DOHH2 (cell line): Measurements from ENCODE around the gene CRYGN.

Experiments used
- H3F3A ChIP-seq: fragments of 200-600 bp; sonication (generic), shearing (Covaris generic); 2 replicates; pipeline ENCODE4 v1.6.0; 2016; ENCODE audit warnings: antibody characterized with exemption, mild to moderate bottlenecking; ENCODE audit not compliant: control insufficient read depth, insufficient read depth
- H3K27ac ChIP-seq: fragments of 200-600 bp; sonication (generic); 2 replicates; pipeline ENCODE4 v1.5.1; 2014; ENCODE audit warnings: low read depth, mild to moderate bottlenecking, low read length, moderate library complexity
- H3K27me3 ChIP-seq: fragments of 200-600 bp; sonication (generic); 2 replicates; pipeline ENCODE4 v1.6.1; 2014; ENCODE audit warnings: mild to moderate bottlenecking, low read length, mixed read lengths; ENCODE audit not compliant: control insufficient read depth
- H3K36me3 ChIP-seq: fragments of 200-600 bp; sonication (generic); 2 replicates; pipeline ENCODE4 v1.6.1; 2014; ENCODE audit warnings: mild to moderate bottlenecking, low read length, moderate library complexity, mixed read lengths; ENCODE audit not compliant: control insufficient read depth
- H3K4me1 ChIP-seq: fragments of 200-600 bp; sonication (generic); 2 replicates; pipeline ENCODE4 v1.6.1; 2014; ENCODE audit warnings: mild to moderate bottlenecking, low read length, mixed read lengths; ENCODE audit not compliant: control insufficient read depth
- H3K4me2 ChIP-seq: fragments of 200-600 bp; sonication (generic); 2 replicates; pipeline ENCODE4 v1.6.0; 2014; ENCODE audit warnings: mild to moderate bottlenecking, low read length, moderate library complexity
- H3K4me3 ChIP-seq: fragments of 200-600 bp; sonication (generic); 2 replicates; pipeline ENCODE4 v1.5.1; 2014; ENCODE audit warnings: mild to moderate bottlenecking, low read length, mixed read lengths
- H3K79me2 ChIP-seq: fragments of 200-600 bp; sonication (generic); 2 replicates; pipeline ENCODE4 v1.6.1; 2014; ENCODE audit warnings: mild to moderate bottlenecking, low read length, mixed read lengths; ENCODE audit not compliant: control insufficient read depth
- H3K9me2 ChIP-seq: fragments of 200-600 bp; sonication (generic); replicated peaks from 2 replicates; pipeline ENCODE4 v1.6.1; 2014; ENCODE audit warnings: mild to moderate bottlenecking, low read length, mixed read lengths; ENCODE audit not compliant: control insufficient read depth
- H3K9me3 ChIP-seq: fragments of 200-600 bp; sonication (generic); 2 replicates; pipeline ENCODE4 v1.6.1; 2014; ENCODE audit warnings: antibody characterized with exemption, low read length, mixed read lengths; ENCODE audit not compliant: control insufficient read depth, insufficient read depth
- H4K20me1 ChIP-seq: fragments of 200-600 bp; sonication (generic); 2 replicates; pipeline ENCODE4 v1.6.0; 2014; ENCODE audit warnings: low read depth, mild to moderate bottlenecking, antibody characterized with exemption, low read length, moderate library complexity; ENCODE audit not compliant: control insufficient read depth, insufficient read depth
- EZH2phosphoT487 ChIP-seq: fragments of 200-600 bp; sonication (generic); IDR thresholded peaks from 2 replicates; pipeline ENCODE4 v1.6.1; 2017; ENCODE audit warnings: borderline replicate concordance, mild to moderate bottlenecking, antibody characterized with exemption, low read length, moderate library complexity, mixed read lengths
- TF ChIP-seq, protein P1 (sequence below): fragments of 200-600 bp; sonication (generic); IDR thresholded peaks from one replicate; pipeline ENCODE4 v1.5.1; 2014; ENCODE audit warnings: antibody characterized with exemption, mild to moderate bottlenecking, low read depth, low read length; ENCODE audit not compliant: poor library complexity, severe bottlenecking

The CRYGN gene

DNA sequence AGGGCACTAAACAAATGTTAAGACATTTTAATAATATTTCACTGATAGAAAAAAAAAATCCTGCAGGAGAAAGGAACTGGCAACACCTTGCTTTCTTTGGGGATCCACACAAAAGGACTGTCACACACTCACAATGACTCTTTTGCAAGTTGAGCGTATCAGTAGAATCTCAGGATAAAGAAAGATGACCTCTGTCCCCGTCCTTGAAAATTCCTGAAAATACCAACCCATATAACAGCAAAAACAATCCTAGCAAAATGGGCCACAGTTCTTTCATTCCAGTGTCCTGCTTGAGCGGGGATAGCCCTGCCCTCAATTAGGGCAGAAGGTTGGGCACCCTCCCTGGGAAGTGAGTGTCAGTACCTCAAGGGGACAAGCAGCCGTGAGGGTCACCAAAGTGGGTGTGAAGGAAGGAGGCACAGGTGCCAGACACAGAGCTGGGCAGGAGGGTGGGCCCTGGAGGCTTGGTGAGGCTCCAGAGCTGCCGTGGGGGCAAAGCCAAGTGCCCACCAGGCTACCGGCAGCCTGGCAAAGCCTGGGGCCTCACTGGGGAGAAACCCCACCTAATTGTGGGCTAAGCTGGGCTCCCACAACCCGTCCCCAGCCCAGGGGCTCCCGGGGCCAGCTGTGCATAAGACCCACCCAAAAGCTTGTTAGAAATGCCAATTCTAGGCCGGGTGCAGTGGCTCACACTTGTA lies 32.9 kb downstream of the CRYGN start:
- H3K27ac ChIP-seq: no peak overlapping the region
- H3K27me3 ChIP-seq: peaks cover 18% of the 10 kb centered on the region
- no peaks in the 10 kb centered on the region for H3K9me3 ChIP-seq
- no peaks in the 10 kb centered on the region for H3F3A ChIP-seq
- no peaks in the 10 kb centered on the region for H3K9me2 ChIP-seq
- H3K36me3 ChIP-seq: no peaks in the 10 kb centered on the region
- H3K4me3 ChIP-seq: no peak overlapping the region
- TF ChIP-seq EZH2phosphoT487: no peak
- TF ChIP-seq, protein P1, sequence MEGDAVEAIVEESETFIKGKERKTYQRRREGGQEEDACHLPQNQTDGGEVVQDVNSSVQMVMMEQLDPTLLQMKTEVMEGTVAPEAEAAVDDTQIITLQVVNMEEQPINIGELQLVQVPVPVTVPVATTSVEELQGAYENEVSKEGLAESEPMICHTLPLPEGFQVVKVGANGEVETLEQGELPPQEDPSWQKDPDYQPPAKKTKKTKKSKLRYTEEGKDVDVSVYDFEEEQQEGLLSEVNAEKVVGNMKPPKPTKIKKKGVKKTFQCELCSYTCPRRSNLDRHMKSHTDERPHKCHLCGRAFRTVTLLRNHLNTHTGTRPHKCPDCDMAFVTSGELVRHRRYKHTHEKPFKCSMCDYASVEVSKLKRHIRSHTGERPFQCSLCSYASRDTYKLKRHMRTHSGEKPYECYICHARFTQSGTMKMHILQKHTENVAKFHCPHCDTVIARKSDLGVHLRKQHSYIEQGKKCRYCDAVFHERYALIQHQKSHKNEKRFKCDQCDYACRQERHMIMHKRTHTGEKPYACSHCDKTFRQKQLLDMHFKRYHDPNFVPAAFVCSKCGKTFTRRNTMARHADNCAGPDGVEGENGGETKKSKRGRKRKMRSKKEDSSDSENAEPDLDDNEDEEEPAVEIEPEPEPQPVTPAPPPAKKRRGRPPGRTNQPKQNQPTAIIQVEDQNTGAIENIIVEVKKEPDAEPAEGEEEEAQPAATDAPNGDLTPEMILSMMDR: no peak
- H3K4me1 ChIP-seq: peaks cover 22% of the 10 kb centered on the region
- no peak overlapping the region for H3K4me2 ChIP-seq
- no peaks in the 10 kb centered on the region for H3K79me2 ChIP-seq
- H4K20me1 ChIP-seq: no peaks in the 10 kb centered on the region

- Histone ChIP-seq H3K27ac (no peak overlapping the region), H3K27me3 (peaks cover 11% of the 10 kb centered on the region), H3K9me3 (no peaks in the 10 kb centered on the region)
These were observed 33.7 kb downstream of the CRYGN start for GRCh38 chr7:151406051-151406875.

DNA sequence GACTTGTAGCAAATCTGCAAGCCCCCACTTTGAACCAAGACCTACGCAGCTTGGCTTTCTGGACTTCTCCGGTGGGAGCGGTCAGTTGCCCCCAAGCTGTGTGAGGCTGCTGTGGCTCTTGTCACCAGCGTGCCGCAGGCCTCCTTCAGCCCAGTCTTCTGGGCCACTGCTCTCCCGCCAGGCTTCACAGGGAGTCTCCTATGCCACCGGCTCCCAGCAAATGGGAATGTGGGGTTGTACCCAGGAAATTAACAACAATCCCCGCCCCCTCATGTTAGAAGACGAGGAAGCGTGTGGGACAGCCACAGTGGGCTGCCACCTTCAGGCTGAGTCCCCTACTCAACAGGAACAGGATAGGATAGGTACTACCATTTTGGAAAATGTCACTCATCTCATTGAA lies 34.4 kb downstream of the CRYGN start:
- Histone ChIP-seq H3K36me3 (no peaks in the 10 kb centered on the region), H3K27ac (no peak overlapping the region), H3K4me1 (peaks cover 32% of the 10 kb centered on the region), H3K4me2 (no peak overlapping the region), H3F3A (no peaks in the 10 kb centered on the region; the same call in none of the 2 replicates), H3K4me3 (no peak overlapping the region), H3K79me2 (no peaks in the 10 kb centered on the region), H3K27me3 (peaks cover 4% of the 10 kb centered on the region), H3K9me3 (no peaks in the 10 kb centered on the region), H3K9me2 (no peaks in the 10 kb centered on the region), H4K20me1 (no peaks in the 10 kb centered on the region)
- TF ChIP-seq EZH2phosphoT487: no peak
- TF ChIP-seq, protein P1: no peak

More at GRCh38 chr7:151406051-151406875, 33.7 kb downstream of the CRYGN start:
- no peaks in the 10 kb centered on the region for H3K9me2 ChIP-seq
- H3K79me2 ChIP-seq: no peaks in the 10 kb centered on the region
- no peak overlapping the region for H3K4me2 ChIP-seq
- no peaks in the 10 kb centered on the region for H3K36me3 ChIP-seq
- no peak overlapping the region for H3K4me3 ChIP-seq
- H4K20me1 ChIP-seq: no peaks in the 10 kb centered on the region
- TF ChIP-seq EZH2phosphoT487: no peak
- TF ChIP-seq, protein P1: no peak
- peaks cover 25% of the 10 kb centered on the region for H3K4me1 ChIP-seq
- no peaks in the 10 kb centered on the region; the same call in 1 of the 2 replicates for H3F3A ChIP-seq
